ENCODE measurements around the gene KPNA5. TPM values are rescaled to one million over a fixed set of nuclear protein-coding genes. Genes with fewer than 3 reads are reported as not detected.

KPNA5 gene
- 12.5 and 14.3 TPM in 2 replicates for total RNA-seq

GRCh38 chr6:116680880-116681672, at the start of gene KPNA5:
Gene KPNA5, plus strand, starts transcription at chr6:116681211. Its CDS starts 124 bp downstream, at chr6:116681335.

GRCh38 chr6:116764961-116765841, 84.2 kb downstream of the KPNA5 start, which contains the start of gene FAM162B:
Gene FAM162B, minus strand, starts transcription at chr6:116765719. Its CDS starts 143 bp downstream, at chr6:116765576.

Other genes with a start within 250 kb of the KPNA5 start
- gene CALHM6, start 219.8 kb upstream of the KPNA5 start, total RNA-seq = 0.32 and 1.5 TPM in 2 replicates
- 4.4 and 6.2 TPM in 2 replicates for gene CALHM5, start 169.6 kb upstream of the KPNA5 start, total RNA-seq
- gene TRAPPC3L, start 135.5 kb upstream of the KPNA5 start, total RNA-seq = 0.49 TPM in 1 of 2 replicates, not detected in the other
- gene CALHM4, start 127.5 kb upstream of the KPNA5 start, total RNA-seq = not detected in 2 replicates
- 31.6 and 39.6 TPM in 2 replicates for gene RWDD1, start 109.7 kb upstream of the KPNA5 start, total RNA-seq
- gene RSPH4A, start 64.7 kb upstream of the KPNA5 start, total RNA-seq = 0.65 and 0.97 TPM in 2 replicates
- 8.9 and 9.9 TPM in 2 replicates for gene ZUP1, start 12.4 kb upstream of the KPNA5 start, total RNA-seq
- gene FAM162B, start 84.5 kb downstream of the KPNA5 start, total RNA-seq = 0.61 and 0.81 TPM in 2 replicates
- gene GPRC6A, start 147.9 kb downstream of the KPNA5 start, total RNA-seq = not detected in 2 replicates
- not detected in 2 replicates for gene RFX6, start 196.0 kb downstream of the KPNA5 start, total RNA-seq

Measured in hair follicle dermal papilla cell (primary cell).